Thyroid gland (tissue), 4 donors: ENCODE data around the gene MAPK1.

Experiments used
- CTCF ChIP-seq, 6 experiments: fragments of 200-600 bp in 3 of 6; fragments of 450-650 bp in 3 of 6; sonication (generic) in 3 of 6; IDR thresholded peaks; one replicate each; pipeline ENCODE4 v1.5.1; 2016 to 2019; ENCODE audit warnings: antibody characterized with exemption in 6 of 6, mild to moderate bottlenecking in 2 of 6, inconsistent platforms in 1 of 6, moderate library complexity in 1 of 6
- POLR2A ChIP-seq, 2 donors: fragments of 450-650 bp; IDR thresholded peaks; one replicate each; pipeline ENCODE4 v1.6.1; 2017; ENCODE audit warnings: antibody characterized with exemption in 2 of 2, mild to moderate bottlenecking in 2 of 2, moderate library complexity in 1 of 2

- no peak for TF ChIP-seq CTCF (IDR thresholded peaks at IDR 0.05)
- TF ChIP-seq POLR2A (IDR thresholded peaks at IDR 0.05): no peak
Observed at GRCh38 chr22:21739828-21740377, 127.5 kb downstream of the MAPK1 start.
